ENCODE measurements around the gene ABHD10.

Gene ABHD10

GRCh38 chr3:112002096-112002971, 23.5 kb downstream of the ABHD10 start:
- no peak for DNase-seq

- no peak for DNase-seq
Observed at GRCh38 chr3:112003321-112004080, 24.7 kb downstream of the ABHD10 start.

GRCh38 chr3:112004187-112004586, 25.4 kb downstream of the ABHD10 start:
- no peak for DNase-seq

- no peak for DNase-seq
Observed at GRCh38 chr3:112004669-112005068, 25.8 kb downstream of the ABHD10 start.

- DNase-seq, result no peak
Observed at GRCh38 chr3:112005091-112005672, 26.4 kb downstream of the ABHD10 start.

- no peak for DNase-seq
Observed at GRCh38 chr3:112007633-112008032, 28.8 kb downstream of the ABHD10 start.

GRCh38 chr3:112009670-112010069, 30.8 kb downstream of the ABHD10 start:
- DNase-seq, result no peak

- no peak for DNase-seq
Observed at GRCh38 chr3:112010636-112011035, 31.8 kb downstream of the ABHD10 start.

- DNase-seq, result no peak
Observed at GRCh38 chr3:112011376-112011940, 32.6 kb downstream of the ABHD10 start.

GRCh38 chr3:112012205-112012992, 33.6 kb downstream of the ABHD10 start:
- no peak for DNase-seq

GRCh38 chr3:112013058-112013783, 34.4 kb downstream of the ABHD10 start:
- peak; percentile 71 for DNase-seq

GRCh38 chr3:112013784-112014143, 34.9 kb downstream of the ABHD10 start:
- no peak for DNase-seq

GRCh38 chr3:112017091-112017490, 38.3 kb downstream of the ABHD10 start:
- no peak for DNase-seq

GRCh38 chr3:112018712-112019111, 39.9 kb downstream of the ABHD10 start:
- DNase-seq, result no peak

- no peak for DNase-seq
Observed at GRCh38 chr3:112019716-112020115, 40.9 kb downstream of the ABHD10 start.

GRCh38 chr3:112020674-112021085, 41.9 kb downstream of the ABHD10 start:
- no peak for DNase-seq

GRCh38 chr3:112027142-112027541, 48.3 kb downstream of the ABHD10 start:
- DNase-seq, result no peak

- no peak for DNase-seq
Observed at GRCh38 chr3:112027826-112028225, 49.0 kb downstream of the ABHD10 start.

GRCh38 chr3:112030901-112031300, 52.1 kb downstream of the ABHD10 start:
- no peak for DNase-seq

- no peak for DNase-seq
Observed at GRCh38 chr3:112032098-112032731, 53.4 kb downstream of the ABHD10 start.

- no peak for DNase-seq
Observed at GRCh38 chr3:112034436-112034835, 55.6 kb downstream of the ABHD10 start, which contains the start of gene TMPRSS7. TMPRSS7 (plus strand) TSS chr3:112034736; CDS start chr3:112034846, 110 bp downstream.

Data from right forelimb (tissue), 1 donor.